Pancreas (tissue), 10 donors: Measurements from ENCODE around the gene CYP26B1. TPM values are rescaled to one million over a fixed set of nuclear protein-coding genes. Genes with fewer than 3 reads are reported as not detected.

Experiments used
- ATAC-seq, 4 donors: fragments of 200-7000 bp; cut with Tn5 transposase; one replicate each; pipeline versions ENCODE4 v1.8.0 to v1.9.1; 2020; ENCODE audit warnings: mild to moderate bottlenecking in 4 of 4, moderate library complexity in 4 of 4
- DNase-seq, 6 donors: peaks; one replicate each; pipeline ENCODE4 v3.0.0-alpha.2; 2020
- FAIRE-seq: peaks from 2 replicates; lab custom pipeline; 2012; peaks lifted over from hg19 to GRCh38; lab: Jason Lieb, UNC
- H3K27ac ChIP-seq, 4 donors: fragments of 200-600 bp; sonication (generic); 1 replicate in 3 of 4; 2 replicates in 1 of 4; pipeline versions ENCODE4 v1.5.0 to v1.8.0; 2020
- H3K27me3 ChIP-seq, 4 donors: fragments of 200-600 bp; one replicate each; pipeline ENCODE4 v1.8.0; 2021
- H3K36me3 ChIP-seq, 3 donors: fragments of 200-600 bp; sonication (generic) in 1 of 3; one replicate each; pipeline versions ENCODE4 v1.5.0 to v1.8.0; 2020 to 2021
- H3K4me1 ChIP-seq, 3 donors: fragments of 200-600 bp; one replicate each; pipeline ENCODE4 v1.8.0; 2021
- H3K4me3 ChIP-seq, 4 donors: fragments of 200-600 bp; sonication (generic) in 2 of 4; one replicate each; pipeline versions ENCODE4 v1.5.0 to v1.8.0; 2020 to 2021
- H3K9me3 ChIP-seq, 4 donors: fragments of 200-600 bp; one replicate each; pipeline ENCODE4 v1.8.0; 2021
- CTCF ChIP-seq, 4 donors: fragments of 200-600 bp; sonication (generic) in 3 of 4; IDR thresholded peaks; one replicate each; pipeline versions ENCODE4 v1.5.0 to v1.8.0; 2021; ENCODE audit warnings: antibody characterized with exemption in 4 of 4
- WGBS, 2 donors: extraction: QIAGEN DNeasy Blood & Tissue Kit; methylation state at CpG; one replicate each; pipeline ENCODE4 v1.1.7; 2013; 5-methylcytosine and 5-hydroxymethylcytosine counted together
- intact Hi-C, 3 donors: fragments of 100-400 bp; cut with DNase I; formaldehyde crosslinking; loops; one replicate each; pipeline versions ENCODE4 v1.11.1 to v1.14.2; 2022
- polyA plus RNA-seq, 2 donors: library from polyadenylated mRNA; stranded (reverse); fragments of 200-250 nt; gene quantifications; one replicate each; pipeline ENCODE4 v1.2.3, GENCODE V29; 2013
- total RNA-seq, 6 donors: library from RNA; stranded (reverse); fragmentation: NEBNext Ultra II Directional in 4 of 6; extraction: Animal tissue kit (Norgen Biotek cat#: 25700) in 4 of 6; gene quantifications; one replicate each; pipeline versions ENCODE4 v1.2.1 to v1.2.4, GENCODE V29; 2021 to 2023
- donor health status: healthy with polysubstance abuse.
- donor health status: DM: no; HTN: no; CAD: no; lungs with moderate emphysema.
- donor health status: DM: no; HTN: no; CAD: no.
- donor health status: control.
- donor health status: control.
- donor health status: Bipolar disorder and iron deficiency.
- donor health status: DM: yes; HTN: yes; CAD: no.
- donor health status: DM: no; HTN: no; CAD: no.
- donor health status: DM: no; HTN: no; CAD: no.
- donor health status: DM: yes; HTN: yes; CAD: no.

Gene CYP26B1
- total and polyA plus RNA-seq, 8 donors = 0.16 to 1.3 (median 0.46) TPM

GRCh38 chr2:72113847-72114692 lies 33.6 kb downstream of the CYP26B1 start:
- intact Hi-C loops = no loop called here
- H3K9me3 ChIP-seq = no peaks in the 10 kb centered on the region
- 78 to 83% methylated on average over 15 of the region's 15 CpGs for WGBS, 2 donors
- no peak for DNase-seq
- H3K27ac ChIP-seq = no peak overlapping the region
- no peaks in the 10 kb centered on the region for H3K4me1 ChIP-seq
- no peak for TF ChIP-seq CTCF (IDR thresholded peaks at IDR 0.05)
- H3K36me3 ChIP-seq = no peaks in the 10 kb centered on the region
- no peak for FAIRE-seq
- no peak overlapping the region for H3K4me3 ChIP-seq
- no peaks in the 10 kb centered on the region for H3K27me3 ChIP-seq
- ATAC-seq = no peak

GRCh38 chr2:72112981-72113846 lies 34.4 kb downstream of the CYP26B1 start:
- Histone ChIP-seq H3K27ac (no peak overlapping the region), H3K4me3 (no peak overlapping the region), H3K4me1 (no peaks in the 10 kb centered on the region), H3K27me3 (no peaks in the 10 kb centered on the region), H3K36me3 (no peaks in the 10 kb centered on the region), H3K9me3 (no peaks in the 10 kb centered on the region)
- TF ChIP-seq CTCF (IDR thresholded peaks at IDR 0.05) = no peak
- no peak for FAIRE-seq
- WGBS, 2 donors = 79 to 91% methylated on average over 12 of the region's 12 CpGs
- ATAC-seq = no peak
- DNase-seq = no peak
- intact Hi-C loops = no loop called here

GRCh38 chr2:72112401-72112800 lies 35.3 kb downstream of the CYP26B1 start:
- no peak for DNase-seq
- H3K27ac ChIP-seq = no peak overlapping the region
- intact Hi-C loops = no loop called here
- 90 to 92% methylated on average over 6 of the region's 6 CpGs for WGBS, 2 donors
- ATAC-seq = no peak
- FAIRE-seq = no peak
- no peaks in the 10 kb centered on the region for H3K36me3 ChIP-seq
- H3K4me3 ChIP-seq = no peak overlapping the region
- TF ChIP-seq CTCF (IDR thresholded peaks at IDR 0.05) = no peak
- no peaks in the 10 kb centered on the region for H3K4me1 ChIP-seq
- H3K9me3 ChIP-seq = no peaks in the 10 kb centered on the region
- H3K27me3 ChIP-seq = no peaks in the 10 kb centered on the region

- no peaks in the 10 kb centered on the region for H3K36me3 ChIP-seq
- H3K27ac ChIP-seq = no peak overlapping the region
- DNase-seq (no peak), ATAC-seq (no peak), FAIRE-seq (no peak)
- H3K4me1 ChIP-seq = no peaks in the 10 kb centered on the region
- no peak for TF ChIP-seq CTCF (IDR thresholded peaks at IDR 0.05)
- WGBS, 2 donors = 88 to 93% methylated on average over 3 of the region's 3 CpGs
- no peaks in the 10 kb centered on the region for H3K27me3 ChIP-seq
- no peaks in the 10 kb centered on the region for H3K9me3 ChIP-seq
- H3K4me3 ChIP-seq = no peak overlapping the region
- intact Hi-C loops = no loop called here
Measured at GRCh38 chr2:72111061-72111460, 36.6 kb downstream of the CYP26B1 start.
